Endothelial cell of umbilical vein (primary cell): ENCODE measurements around the gene SP9.

Experiments
- EZH2 ChIP-seq: IDR thresholded peaks from 2 replicates; pipeline ENCODE4 v1.6.1; 2012; ENCODE audit warnings: borderline replicate concordance, low read depth, mild to moderate bottlenecking, moderate library complexity, low read length, inconsistent platforms; ENCODE audit not compliant: severe bottlenecking
- GATA2 ChIP-seq: IDR thresholded peaks from 2 replicates; pipeline ENCODE4 v1.7.0; 2011; ENCODE audit warnings: low read depth, mild to moderate bottlenecking, moderate library complexity, mixed read lengths, low read length; ENCODE audit not compliant: insufficient read length, insufficient read depth
- POLR2AphosphoS5 ChIP-seq: IDR thresholded peaks from 2 replicates; pipeline ENCODE4 v1.6.1; 2012; ENCODE audit warnings: low read depth, mild to moderate bottlenecking, control low read depth, low read length, moderate library complexity; ENCODE audit not compliant: insufficient read depth
- TF ChIP-seq, protein P1 (sequence below), 2 donors: IDR thresholded peaks; 1 replicate in 1 of 2; 2 replicates in 1 of 2; pipeline ENCODE4 v1.5.1; 2011; ENCODE audit warnings: low read length in 2 of 2, mild to moderate bottlenecking in 2 of 2, moderate library complexity in 2 of 2, control low read depth in 1 of 2, inconsistent platforms in 1 of 2, low read depth in 1 of 2; ENCODE audit not compliant: insufficient read depth in 1 of 2; ENCODE audit errors: extremely low read depth in 1 of 2

DNA sequence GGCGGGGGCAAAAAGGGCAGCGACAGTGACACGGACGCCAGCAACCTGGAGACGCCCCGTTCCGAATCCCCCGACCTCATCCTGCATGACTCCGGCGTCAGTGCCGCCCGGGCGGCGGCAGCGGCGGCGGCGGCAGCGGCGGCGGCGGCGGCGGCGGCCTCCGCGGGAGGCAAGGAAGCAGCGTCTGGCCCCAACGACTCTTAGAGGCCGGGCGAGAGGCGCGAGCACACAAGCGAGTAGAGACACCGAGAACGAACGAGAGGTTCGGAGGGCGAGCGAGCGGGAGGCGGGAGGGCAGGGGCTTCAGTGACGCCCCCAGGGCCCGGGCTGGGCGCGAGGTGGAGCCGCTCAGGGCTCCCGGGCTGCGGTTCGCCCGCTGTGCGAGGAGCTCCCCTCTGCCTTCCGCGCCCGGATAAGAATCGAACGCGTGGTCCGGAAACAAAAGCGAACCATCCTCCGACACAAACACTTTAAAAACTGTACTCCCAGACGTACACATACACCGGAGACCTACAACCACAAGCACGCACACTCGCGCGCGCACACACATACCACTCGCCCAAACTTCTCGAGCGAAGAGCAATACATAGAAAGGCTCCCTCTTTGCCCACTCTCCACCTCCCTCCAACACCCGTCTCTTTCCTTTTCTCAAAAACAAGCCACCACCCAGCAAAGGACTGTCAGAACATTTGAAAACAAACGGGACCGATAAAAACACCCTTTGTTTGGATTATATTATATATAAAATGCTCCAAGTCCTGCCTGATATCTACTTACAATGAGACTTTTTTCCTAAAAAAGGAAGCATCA lies 2.8 kb downstream of the SP9 start:
- TF ChIP-seq, protein P1, sequence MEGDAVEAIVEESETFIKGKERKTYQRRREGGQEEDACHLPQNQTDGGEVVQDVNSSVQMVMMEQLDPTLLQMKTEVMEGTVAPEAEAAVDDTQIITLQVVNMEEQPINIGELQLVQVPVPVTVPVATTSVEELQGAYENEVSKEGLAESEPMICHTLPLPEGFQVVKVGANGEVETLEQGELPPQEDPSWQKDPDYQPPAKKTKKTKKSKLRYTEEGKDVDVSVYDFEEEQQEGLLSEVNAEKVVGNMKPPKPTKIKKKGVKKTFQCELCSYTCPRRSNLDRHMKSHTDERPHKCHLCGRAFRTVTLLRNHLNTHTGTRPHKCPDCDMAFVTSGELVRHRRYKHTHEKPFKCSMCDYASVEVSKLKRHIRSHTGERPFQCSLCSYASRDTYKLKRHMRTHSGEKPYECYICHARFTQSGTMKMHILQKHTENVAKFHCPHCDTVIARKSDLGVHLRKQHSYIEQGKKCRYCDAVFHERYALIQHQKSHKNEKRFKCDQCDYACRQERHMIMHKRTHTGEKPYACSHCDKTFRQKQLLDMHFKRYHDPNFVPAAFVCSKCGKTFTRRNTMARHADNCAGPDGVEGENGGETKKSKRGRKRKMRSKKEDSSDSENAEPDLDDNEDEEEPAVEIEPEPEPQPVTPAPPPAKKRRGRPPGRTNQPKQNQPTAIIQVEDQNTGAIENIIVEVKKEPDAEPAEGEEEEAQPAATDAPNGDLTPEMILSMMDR (IDR thresholded peaks at IDR 0.05; ENCODE audit: extremely low read depth in 1 of 2, insufficient read depth in 1 of 2, low read depth in 1 of 2, low read length in 2 of 2): no peak
- TF ChIP-seq POLR2AphosphoS5 (no peak), EZH2 (peak; percentile 32), GATA2 (no peak)
